Gastroesophageal sphincter (tissue), 3 donors: ENCODE measurements around the gene RPL10A.

Experiments
- EP300 ChIP-seq: sonication (generic); formaldehyde crosslinking; IDR thresholded peaks from one replicate; pipeline ENCODE4 v1.6.1; 2017; ENCODE audit warnings: antibody characterized with exemption, mild to moderate bottlenecking
- POLR2A ChIP-seq, 2 donors: fragments of 450-650 bp; IDR thresholded peaks; one replicate each; pipeline ENCODE4 v1.6.1; 2017; ENCODE audit warnings: antibody characterized with exemption in 2 of 2, mild to moderate bottlenecking in 2 of 2, moderate library complexity in 1 of 2
- TF ChIP-seq, protein P1 (sequence below), 4 experiments: fragments of 200-600 bp in 2 of 4; fragments of 450-650 bp in 2 of 4; sonication (generic) in 1 of 4; IDR thresholded peaks; one replicate each; pipeline ENCODE4 v1.5.1; 2017 to 2019; ENCODE audit warnings: antibody characterized with exemption in 4 of 4, mild to moderate bottlenecking in 2 of 4, moderate library complexity in 2 of 4

DNA sequence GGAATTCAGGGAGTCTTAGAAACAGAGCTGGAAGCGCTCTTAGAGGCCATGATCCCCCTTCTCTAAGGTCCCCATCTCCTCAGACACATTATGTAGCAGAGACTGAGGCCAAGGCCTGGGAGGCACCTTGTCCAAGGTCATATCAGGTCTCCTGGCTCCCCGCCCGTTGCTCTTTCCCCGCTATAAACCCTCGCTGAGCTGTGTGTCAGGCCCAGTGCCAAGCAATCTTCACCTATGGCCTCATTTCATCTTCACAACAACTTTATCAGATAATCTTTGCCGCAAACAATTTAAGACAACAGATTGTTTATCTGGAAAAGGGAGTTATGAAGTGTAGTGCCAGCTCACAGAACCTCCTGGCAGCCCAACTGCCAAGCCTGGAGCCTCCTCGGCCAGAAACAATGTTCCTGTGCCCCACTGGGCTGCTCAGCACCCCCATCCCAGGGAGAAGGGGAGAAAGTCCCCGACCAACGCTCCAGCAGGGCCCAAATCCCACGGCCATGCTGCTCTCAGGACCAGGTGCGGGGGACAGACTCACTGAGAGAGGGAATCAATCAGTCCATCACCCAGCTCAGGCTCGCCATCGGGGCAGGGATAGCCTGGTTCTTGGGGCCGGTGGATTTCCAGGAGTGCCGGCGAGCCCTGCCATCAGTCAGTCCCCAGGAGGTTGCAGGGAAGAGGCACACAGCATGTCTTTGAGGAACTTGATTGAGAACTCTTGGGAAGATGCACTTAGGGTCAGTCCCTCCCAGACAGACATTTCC lies 32.9 kb upstream of the RPL10A start:
- TF ChIP-seq, protein P1, sequence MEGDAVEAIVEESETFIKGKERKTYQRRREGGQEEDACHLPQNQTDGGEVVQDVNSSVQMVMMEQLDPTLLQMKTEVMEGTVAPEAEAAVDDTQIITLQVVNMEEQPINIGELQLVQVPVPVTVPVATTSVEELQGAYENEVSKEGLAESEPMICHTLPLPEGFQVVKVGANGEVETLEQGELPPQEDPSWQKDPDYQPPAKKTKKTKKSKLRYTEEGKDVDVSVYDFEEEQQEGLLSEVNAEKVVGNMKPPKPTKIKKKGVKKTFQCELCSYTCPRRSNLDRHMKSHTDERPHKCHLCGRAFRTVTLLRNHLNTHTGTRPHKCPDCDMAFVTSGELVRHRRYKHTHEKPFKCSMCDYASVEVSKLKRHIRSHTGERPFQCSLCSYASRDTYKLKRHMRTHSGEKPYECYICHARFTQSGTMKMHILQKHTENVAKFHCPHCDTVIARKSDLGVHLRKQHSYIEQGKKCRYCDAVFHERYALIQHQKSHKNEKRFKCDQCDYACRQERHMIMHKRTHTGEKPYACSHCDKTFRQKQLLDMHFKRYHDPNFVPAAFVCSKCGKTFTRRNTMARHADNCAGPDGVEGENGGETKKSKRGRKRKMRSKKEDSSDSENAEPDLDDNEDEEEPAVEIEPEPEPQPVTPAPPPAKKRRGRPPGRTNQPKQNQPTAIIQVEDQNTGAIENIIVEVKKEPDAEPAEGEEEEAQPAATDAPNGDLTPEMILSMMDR (IDR thresholded peaks at IDR 0.05), result no peak
- TF ChIP-seq POLR2A (IDR thresholded peaks at IDR 0.05), result no peak
- TF ChIP-seq EP300, result no peak
